ENCODE measurements around the gene FAM3D.

- TF ChIP-seq ZNF26 (tag by site-specific recombination; IDR thresholded peaks at IDR 0.05), result no peak
- no peak for TF ChIP-seq CTCF (tag by site-specific recombination; IDR thresholded peaks at IDR 0.05)
Observed at GRCh38 chr3:58706395-58707167, 40.0 kb upstream of the FAM3D start.
